Activated naive CD8-positive, alpha-beta T cell treated with anti-CD3 and anti-CD28 coated beads for 36 hours (primary cell): ENCODE measurements around the gene RABGAP1. TPM values are rescaled to one million over a fixed set of nuclear protein-coding genes. Genes with fewer than 3 reads are reported as not detected.

Experiments
- DNase-seq: peaks from one replicate; pipeline ENCODE4 v3.0.0; 2021
- H3K27ac Mint-ChIP-seq: one replicate; pipeline ENCODE4 v1.8.0; 2022; ENCODE audit warnings: mild to moderate bottlenecking, moderate library complexity, mixed read lengths
- H3K27me3 Mint-ChIP-seq: one replicate; pipeline ENCODE4 v1.8.0; 2022; ENCODE audit warnings: mild to moderate bottlenecking, mixed read lengths
- H3K36me3 Mint-ChIP-seq: one replicate; pipeline ENCODE4 v1.8.0; 2021; ENCODE audit warnings: mild to moderate bottlenecking, mixed read lengths
- H3K4me1 Mint-ChIP-seq: one replicate; pipeline ENCODE4 v1.8.0; 2021; ENCODE audit warnings: mixed read lengths
- H3K4me3 Mint-ChIP-seq: one replicate; pipeline ENCODE4 v1.8.0; 2022; ENCODE audit warnings: mild to moderate bottlenecking, moderate library complexity, mixed read lengths
- H3K9me3 Mint-ChIP-seq: one replicate; pipeline ENCODE4 v1.8.0; 2022; ENCODE audit warnings: mixed read lengths
- total RNA-seq, 2 experiments: library from RNA; stranded (reverse); gene quantifications; one replicate each; pipeline ENCODE4 v1.2.3, GENCODE V29; 2021

Gene RABGAP1
- total RNA-seq, 2 experiments from 2014 or later: 19.4 to 20.6 TPM

GRCh38 chr9:123089790-123090189, 149.0 kb downstream of the RABGAP1 start:
- Mint-ChIP-seq H3K4me1 (no peaks in the 10 kb centered on the region), H3K4me3 (no peak overlapping the region), H3K27me3 (no peaks in the 10 kb centered on the region), H3K9me3 (no peaks in the 10 kb centered on the region), H3K27ac (no peak overlapping the region), H3K36me3 (no peaks in the 10 kb centered on the region)
- DNase-seq: no peak

GRCh38 chr9:123090198-123090896, 149.5 kb downstream of the RABGAP1 start:
- Mint-ChIP-seq H3K27me3 (no peaks in the 10 kb centered on the region), H3K36me3 (no peaks in the 10 kb centered on the region), H3K4me1 (no peaks in the 10 kb centered on the region), H3K9me3 (no peaks in the 10 kb centered on the region), H3K4me3 (no peak overlapping the region), H3K27ac (no peak overlapping the region)
- DNase-seq: no peak

GRCh38 chr9:123090956-123091355, 150.1 kb downstream of the RABGAP1 start:
- no peak for DNase-seq
- Mint-ChIP-seq H3K36me3 (no peaks in the 10 kb centered on the region), H3K4me1 (no peaks in the 10 kb centered on the region), H3K27me3 (no peaks in the 10 kb centered on the region), H3K27ac (no peak overlapping the region), H3K4me3 (no peak overlapping the region), H3K9me3 (no peaks in the 10 kb centered on the region)

- Mint-ChIP-seq H3K4me3 (no peak overlapping the region), H3K36me3 (no peaks in the 10 kb centered on the region), H3K9me3 (no peaks in the 10 kb centered on the region), H3K27ac (no peak overlapping the region), H3K4me1 (no peaks in the 10 kb centered on the region), H3K27me3 (no peaks in the 10 kb centered on the region)
- DNase-seq: no peak
Observed at GRCh38 chr9:123091459-123091858, 150.6 kb downstream of the RABGAP1 start.

- Mint-ChIP-seq H3K36me3 (no peaks in the 10 kb centered on the region), H3K4me3 (no peak overlapping the region), H3K9me3 (no peaks in the 10 kb centered on the region), H3K27ac (no peak overlapping the region), H3K27me3 (no peaks in the 10 kb centered on the region), H3K4me1 (no peaks in the 10 kb centered on the region)
- DNase-seq: no peak
Observed at GRCh38 chr9:123093141-123093540, 152.3 kb downstream of the RABGAP1 start.

- Mint-ChIP-seq H3K9me3 (no peaks in the 10 kb centered on the region), H3K4me1 (no peaks in the 10 kb centered on the region), H3K27ac (no peak overlapping the region), H3K27me3 (no peaks in the 10 kb centered on the region), H3K36me3 (no peaks in the 10 kb centered on the region), H3K4me3 (no peak overlapping the region)
- no peak for DNase-seq
Observed at GRCh38 chr9:123096987-123097386, 156.2 kb downstream of the RABGAP1 start.

GRCh38 chr9:123097430-123098095, 156.7 kb downstream of the RABGAP1 start:
- H3K27ac Mint-ChIP-seq: no peak overlapping the region

GRCh38 chr9:123098096-123098459, 157.3 kb downstream of the RABGAP1 start:
- Mint-ChIP-seq H3K9me3 (no peaks in the 10 kb centered on the region), H3K4me3 (no peak overlapping the region), H3K4me1 (no peaks in the 10 kb centered on the region), H3K36me3 (no peaks in the 10 kb centered on the region), H3K27me3 (no peaks in the 10 kb centered on the region), H3K27ac (no peak overlapping the region)
- DNase-seq: no peak

More at GRCh38 chr9:123097430-123098095, 156.7 kb downstream of the RABGAP1 start:
- H3K4me3 Mint-ChIP-seq: no peak overlapping the region
- no peak for DNase-seq
- no peaks in the 10 kb centered on the region for H3K36me3 Mint-ChIP-seq
- no peaks in the 10 kb centered on the region for H3K9me3 Mint-ChIP-seq
- no peaks in the 10 kb centered on the region for H3K27me3 Mint-ChIP-seq
- H3K4me1 Mint-ChIP-seq: no peaks in the 10 kb centered on the region

GRCh38 chr9:123099042-123099441, 158.2 kb downstream of the RABGAP1 start:
- H3K36me3 Mint-ChIP-seq: no peaks in the 10 kb centered on the region
- H3K27me3 Mint-ChIP-seq: no peaks in the 10 kb centered on the region
- no peak for DNase-seq
- no peaks in the 10 kb centered on the region for H3K9me3 Mint-ChIP-seq
- H3K4me3 Mint-ChIP-seq: no peak overlapping the region
- H3K27ac Mint-ChIP-seq: no peak overlapping the region
- H3K4me1 Mint-ChIP-seq: no peaks in the 10 kb centered on the region

- Mint-ChIP-seq H3K4me3 (no peak overlapping the region), H3K27me3 (no peaks in the 10 kb centered on the region), H3K27ac (no peak overlapping the region), H3K4me1 (no peaks in the 10 kb centered on the region), H3K36me3 (no peaks in the 10 kb centered on the region), H3K9me3 (no peaks in the 10 kb centered on the region)
- no peak for DNase-seq
Observed at GRCh38 chr9:123099548-123099947, 158.7 kb downstream of the RABGAP1 start.

GRCh38 chr9:123102375-123103113, 161.7 kb downstream of the RABGAP1 start:
- no peaks in the 10 kb centered on the region for H3K4me1 Mint-ChIP-seq
- DNase-seq: no peak
- no peaks in the 10 kb centered on the region for H3K27me3 Mint-ChIP-seq
- no peaks in the 10 kb centered on the region for H3K36me3 Mint-ChIP-seq
- no peak overlapping the region for H3K4me3 Mint-ChIP-seq
- H3K9me3 Mint-ChIP-seq: no peaks in the 10 kb centered on the region
- H3K27ac Mint-ChIP-seq: no peak overlapping the region

GRCh38 chr9:123104807-123105206, 164.0 kb downstream of the RABGAP1 start:
- H3K36me3 Mint-ChIP-seq: no peaks in the 10 kb centered on the region
- H3K27me3 Mint-ChIP-seq: no peaks in the 10 kb centered on the region
- no peaks in the 10 kb centered on the region for H3K4me1 Mint-ChIP-seq
- no peaks in the 10 kb centered on the region for H3K9me3 Mint-ChIP-seq
- H3K27ac Mint-ChIP-seq: no peak overlapping the region
- no peak overlapping the region for H3K4me3 Mint-ChIP-seq
- DNase-seq: no peak

GRCh38 chr9:123105490-123105889, 164.7 kb downstream of the RABGAP1 start:
- Mint-ChIP-seq H3K9me3 (no peaks in the 10 kb centered on the region), H3K27me3 (no peaks in the 10 kb centered on the region), H3K4me3 (no peak overlapping the region), H3K36me3 (no peaks in the 10 kb centered on the region), H3K27ac (no peak overlapping the region), H3K4me1 (no peaks in the 10 kb centered on the region)
- no peak for DNase-seq

GRCh38 chr9:123107639-123108285, 166.9 kb downstream of the RABGAP1 start:
- no peak for DNase-seq
- H3K9me3 Mint-ChIP-seq: no peaks in the 10 kb centered on the region
- peaks cover 10% of the 10 kb centered on the region for H3K4me1 Mint-ChIP-seq
- H3K27ac Mint-ChIP-seq: no peak overlapping the region
- H3K4me3 Mint-ChIP-seq: no peak overlapping the region
- H3K36me3 Mint-ChIP-seq: no peaks in the 10 kb centered on the region
- no peaks in the 10 kb centered on the region for H3K27me3 Mint-ChIP-seq

GRCh38 chr9:123108976-123109375, 168.2 kb downstream of the RABGAP1 start:
- Mint-ChIP-seq H3K4me1 (peaks cover 10% of the 10 kb centered on the region), H3K4me3 (no peak overlapping the region), H3K27me3 (no peaks in the 10 kb centered on the region), H3K27ac (no peak overlapping the region), H3K36me3 (no peaks in the 10 kb centered on the region), H3K9me3 (no peaks in the 10 kb centered on the region)
- no peak for DNase-seq
